HepG2 (cell line): ENCODE measurements around the gene SLC25A19. TPM values are rescaled to one million over a fixed set of nuclear protein-coding genes. Genes with fewer than 3 reads are reported as not detected.

ENCODE experiments used
- BCL3 ChIP-seq: sonication (generic); formaldehyde crosslinking; IDR thresholded peaks from 2 replicates; pipeline ENCODE4 v1.5.1; 2020; ENCODE audit warnings: mild to moderate bottlenecking, missing genetic modification reagents, moderate library complexity
- KIAA2018 ChIP-seq: sonication (generic); formaldehyde crosslinking; IDR thresholded peaks from 2 replicates; pipeline ENCODE4 v1.5.0; 2020; ENCODE audit warnings: mild to moderate bottlenecking, missing genetic modification reagents, borderline replicate concordance
- MED1 ChIP-seq: sonication (generic); formaldehyde crosslinking; IDR thresholded peaks from 2 replicates; pipeline ENCODE4 v1.4.0; 2020; ENCODE audit warnings: missing genetic modification reagents
- RAD21 ChIP-seq: fragments of 450-650 bp; formaldehyde crosslinking; IDR thresholded peaks from 2 replicates; pipeline ENCODE4 v1.5.0; 2020; ENCODE audit warnings: mild to moderate bottlenecking
- RFXAP ChIP-seq: sonication (generic); formaldehyde crosslinking; IDR thresholded peaks from 2 replicates; pipeline ENCODE4 v1.4.0; 2020; ENCODE audit warnings: missing genetic modification reagents, borderline replicate concordance
- TCF7L2 ChIP-seq: IDR thresholded peaks from 2 replicates; pipeline ENCODE4 v1.6.1; 2011; ENCODE audit warnings: mild to moderate bottlenecking, low read depth, low read length, moderate library complexity
- ZNF451 ChIP-seq: sonication (generic); formaldehyde crosslinking; IDR thresholded peaks from 2 replicates; pipeline ENCODE4 v1.5.0; 2020; ENCODE audit warnings: mild to moderate bottlenecking, missing genetic modification reagents
- polyA plus RNA-seq, 8 experiments: library from polyadenylated mRNA; depleted of rRNA in 3 of 8; stranded (reverse) in 7 of 8; unstranded in 1 of 8; fragments of >200 nt; fragmentation: Illumina TruSeq in 4 of 8; extraction: Trizol in 4 of 8; gene quantifications; 2 replicates each; pipeline versions ENCODE4 v1.2.1 to v1.2.3, GENCODE V29; 2011 to 2016; ENCODE audit warnings: low read depth in 4 of 8, missing spikeins in 1 of 8, mixed read lengths in 1 of 8; ENCODE audit not compliant: insufficient read depth in 1 of 8
- total RNA-seq, 5 experiments: library from RNA; depleted of rRNA; stranded (reverse); fragments of >200 nt; fragmentation: Illumina TruSeq; extraction: Trizol; gene quantifications; 2 replicates each; pipeline ENCODE4 v1.2.3, GENCODE V29; 2016; ENCODE audit warnings: low read depth in 1 of 5
- TF ChIP-seq, protein P1 (sequence below): sonication (generic); formaldehyde crosslinking; IDR thresholded peaks from 2 replicates; pipeline ENCODE4 v1.5.1; 2020; ENCODE audit warnings: mild to moderate bottlenecking, moderate library complexity, missing genetic modification reagents
- TF ChIP-seq, protein P2 (sequence below): sonication (generic); formaldehyde crosslinking; IDR thresholded peaks from 2 replicates; pipeline ENCODE4 v1.4.0; 2020; ENCODE audit warnings: missing genetic modification reagents
- TF ChIP-seq, protein P3 (sequence below): sonication (generic); formaldehyde crosslinking; IDR thresholded peaks from 2 replicates; pipeline ENCODE4 v1.4.0; 2020; ENCODE audit warnings: missing genetic modification reagents, borderline replicate concordance
- TF ChIP-seq, protein P4 (sequence below): IDR thresholded peaks from 2 replicates; pipeline ENCODE4 v1.6.1; 2016; ENCODE audit warnings: mild to moderate bottlenecking

SLC25A19 gene
- total and polyA plus RNA-seq, 2 of the 13 experiments (the other 11 are each of a cell fraction or from before 2014, with no cell fraction given) = 24.4 to 41.4 TPM

- TF ChIP-seq, protein P1, sequence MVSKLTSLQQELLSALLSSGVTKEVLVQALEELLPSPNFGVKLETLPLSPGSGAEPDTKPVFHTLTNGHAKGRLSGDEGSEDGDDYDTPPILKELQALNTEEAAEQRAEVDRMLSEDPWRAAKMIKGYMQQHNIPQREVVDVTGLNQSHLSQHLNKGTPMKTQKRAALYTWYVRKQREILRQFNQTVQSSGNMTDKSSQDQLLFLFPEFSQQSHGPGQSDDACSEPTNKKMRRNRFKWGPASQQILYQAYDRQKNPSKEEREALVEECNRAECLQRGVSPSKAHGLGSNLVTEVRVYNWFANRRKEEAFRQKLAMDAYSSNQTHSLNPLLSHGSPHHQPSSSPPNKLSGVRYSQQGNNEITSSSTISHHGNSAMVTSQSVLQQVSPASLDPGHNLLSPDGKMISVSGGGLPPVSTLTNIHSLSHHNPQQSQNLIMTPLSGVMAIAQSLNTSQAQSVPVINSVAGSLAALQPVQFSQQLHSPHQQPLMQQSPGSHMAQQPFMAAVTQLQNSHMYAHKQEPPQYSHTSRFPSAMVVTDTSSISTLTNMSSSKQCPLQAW = no peak
- TF ChIP-seq ZNF451 = no peak
- TF ChIP-seq TCF7L2 = no peak
- no peak for TF ChIP-seq MED1 (CRISPR knock-in tag)
- TF ChIP-seq BCL3 (CRISPR knock-in tag) = no peak
- TF ChIP-seq, protein P2, sequence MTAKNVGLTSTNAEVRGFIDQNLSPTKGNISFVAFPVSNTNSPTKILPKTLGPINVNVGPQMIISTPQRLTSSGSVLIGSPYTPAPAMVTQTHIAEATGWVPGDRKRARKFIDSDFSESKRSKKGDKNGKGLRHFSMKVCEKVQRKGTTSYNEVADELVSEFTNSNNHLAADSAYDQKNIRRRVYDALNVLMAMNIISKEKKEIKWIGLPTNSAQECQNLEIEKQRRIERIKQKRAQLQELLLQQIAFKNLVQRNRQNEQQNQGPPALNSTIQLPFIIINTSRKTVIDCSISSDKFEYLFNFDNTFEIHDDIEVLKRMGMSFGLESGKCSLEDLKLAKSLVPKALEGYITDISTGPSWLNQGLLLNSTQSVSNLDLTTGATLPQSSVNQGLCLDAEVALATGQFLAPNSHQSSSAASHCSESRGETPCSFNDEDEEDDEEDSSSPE (CRISPR knock-in tag) = no peak
- no peak; the same call in 1 of the 2 replicates for TF ChIP-seq RFXAP
- TF ChIP-seq, protein P3, sequence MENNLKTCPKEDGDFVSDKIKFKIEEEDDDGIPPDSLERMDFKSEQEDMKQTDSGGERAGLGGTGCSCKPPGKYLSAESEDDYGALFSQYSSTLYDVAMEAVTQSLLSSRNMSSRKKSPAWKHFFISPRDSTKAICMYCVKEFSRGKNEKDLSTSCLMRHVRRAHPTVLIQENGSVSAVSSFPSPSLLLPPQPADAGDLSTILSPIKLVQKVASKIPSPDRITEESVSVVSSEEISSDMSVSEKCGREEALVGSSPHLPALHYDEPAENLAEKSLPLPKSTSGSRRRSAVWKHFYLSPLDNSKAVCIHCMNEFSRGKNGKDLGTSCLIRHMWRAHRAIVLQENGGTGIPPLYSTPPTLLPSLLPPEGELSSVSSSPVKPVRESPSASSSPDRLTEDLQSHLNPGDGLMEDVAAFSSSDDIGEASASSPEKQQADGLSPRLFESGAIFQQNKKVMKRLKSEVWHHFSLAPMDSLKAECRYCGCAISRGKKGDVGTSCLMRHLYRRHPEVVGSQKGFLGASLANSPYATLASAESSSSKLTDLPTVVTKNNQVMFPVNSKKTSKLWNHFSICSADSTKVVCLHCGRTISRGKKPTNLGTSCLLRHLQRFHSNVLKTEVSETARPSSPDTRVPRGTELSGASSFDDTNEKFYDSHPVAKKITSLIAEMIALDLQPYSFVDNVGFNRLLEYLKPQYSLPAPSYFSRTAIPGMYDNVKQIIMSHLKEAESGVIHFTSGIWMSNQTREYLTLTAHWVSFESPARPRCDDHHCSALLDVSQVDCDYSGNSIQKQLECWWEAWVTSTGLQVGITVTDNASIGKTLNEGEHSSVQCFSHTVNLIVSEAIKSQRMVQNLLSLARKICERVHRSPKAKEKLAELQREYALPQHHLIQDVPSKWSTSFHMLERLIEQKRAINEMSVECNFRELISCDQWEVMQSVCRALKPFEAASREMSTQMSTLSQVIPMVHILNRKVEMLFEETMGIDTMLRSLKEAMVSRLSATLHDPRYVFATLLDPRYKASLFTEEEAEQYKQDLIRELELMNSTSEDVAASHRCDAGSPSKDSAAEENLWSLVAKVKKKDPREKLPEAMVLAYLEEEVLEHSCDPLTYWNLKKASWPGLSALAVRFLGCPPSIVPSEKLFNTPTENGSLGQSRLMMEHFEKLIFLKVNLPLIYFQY (CRISPR knock-in tag) = no peak
- no peak for TF ChIP-seq KIAA2018 (CRISPR knock-in tag)
- TF ChIP-seq RAD21 (CRISPR knock-in tag) = 0 out of 2 replicates have a peak, but pooled peaks have one; percentile 12
- TF ChIP-seq, protein P4, sequence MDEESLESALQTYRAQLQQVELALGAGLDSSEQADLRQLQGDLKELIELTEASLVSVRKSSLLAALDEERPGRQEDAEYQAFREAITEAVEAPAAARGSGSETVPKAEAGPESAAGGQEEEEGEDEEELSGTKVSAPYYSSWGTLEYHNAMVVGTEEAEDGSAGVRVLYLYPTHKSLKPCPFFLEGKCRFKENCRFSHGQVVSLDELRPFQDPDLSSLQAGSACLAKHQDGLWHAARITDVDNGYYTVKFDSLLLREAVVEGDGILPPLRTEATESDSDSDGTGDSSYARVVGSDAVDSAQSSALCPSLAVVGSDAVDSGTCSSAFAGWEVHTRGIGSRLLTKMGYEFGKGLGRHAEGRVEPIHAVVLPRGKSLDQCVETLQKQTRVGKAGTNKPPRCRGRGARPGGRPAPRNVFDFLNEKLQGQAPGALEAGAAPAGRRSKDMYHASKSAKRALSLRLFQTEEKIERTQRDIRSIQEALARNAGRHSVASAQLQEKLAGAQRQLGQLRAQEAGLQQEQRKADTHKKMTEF (CRISPR knock-in tag) = no peak
These were observed 491 bp downstream of the SLC25A19 start (continued) for GRCh38 chr17:75288770-75289114.
